ENCODE data around the gene COQ10A. TPM values are rescaled to one million over a fixed set of nuclear protein-coding genes. Genes with fewer than 3 reads are reported as not detected.

The COQ10A gene
- 13.8 and 14.4 TPM in 2 replicates for total RNA-seq (2014; rRNA removed; shearing (Covaris generic))

GRCh38 chr12:56266693-56267442 is at the start of gene COQ10A:
Gene COQ10A (plus strand): TSS chr12:56266942. CDS start chr12:56267119, 177 bp downstream.
- Histone ChIP-seq H3K36me3 (peaks cover 22% of the 10 kb centered on the region), H3K4me1 (peaks cover 3% of the 10 kb centered on the region; the same call in 1 of the 2 replicates), H3K9me3 (replicated peaks) (no peaks in the 10 kb centered on the region), H3K27me3 (no peaks in the 10 kb centered on the region), H3K4me3 (peak within 1 kb of the TSS; percentile 68), H3K27ac (peak within 1 kb of the TSS; percentile 42; the same call in 1 of the 2 replicates)
- peak; percentile 85 to 89 for DNase-seq

GRCh38 chr12:56219840-56220239 is 46.9 kb upstream of the COQ10A start:
- H3K4me3 ChIP-seq: no peak overlapping the region
- H3K4me1 ChIP-seq: no peaks in the 10 kb centered on the region
- no peaks in the 10 kb centered on the region for H3K27me3 ChIP-seq
- no peaks in the 10 kb centered on the region for H3K9me3 ChIP-seq (replicated peaks)
- H3K27ac ChIP-seq: no peak overlapping the region
- peaks cover 3% of the 10 kb centered on the region; the same call in 1 of the 2 replicates for H3K36me3 ChIP-seq
- DNase-seq: no peak

GRCh38 chr12:56220611-56221231 is 46.0 kb upstream of the COQ10A start:
- Histone ChIP-seq H3K27ac (peak overlapping the region; percentile 53), H3K36me3 (no peaks in the 10 kb centered on the region), H3K27me3 (no peaks in the 10 kb centered on the region), H3K4me1 (no peaks in the 10 kb centered on the region), H3K9me3 (replicated peaks) (no peaks in the 10 kb centered on the region), H3K4me3 (peak overlapping the region; percentile 66)
- peak in 1 of 2 experiments; percentile 22 for DNase-seq

- Histone ChIP-seq H3K36me3 (no peaks in the 10 kb centered on the region), H3K27ac (peak overlapping the region; percentile 53), H3K4me1 (no peaks in the 10 kb centered on the region), H3K9me3 (replicated peaks) (no peaks in the 10 kb centered on the region), H3K4me3 (peak overlapping the region; percentile 66), H3K27me3 (no peaks in the 10 kb centered on the region)
- DNase-seq: peak; percentile 62 to 67
Observed at GRCh38 chr12:56221232-56221756, 45.4 kb upstream of the COQ10A start.

GRCh38 chr12:56221757-56222530 is 44.8 kb upstream of the COQ10A start, which contains the start of gene RNF41:
Gene RNF41 (minus strand): TSS chr12:56221922. CDS start chr12:56214047, 7,875 bp downstream.
- peak; percentile 97 to 98 for DNase-seq
- H3K4me1 ChIP-seq: no peaks in the 10 kb centered on the region
- no peaks in the 10 kb centered on the region for H3K27me3 ChIP-seq
- H3K36me3 ChIP-seq: no peaks in the 10 kb centered on the region
- no peaks in the 10 kb centered on the region for H3K9me3 ChIP-seq (replicated peaks)
- H3K27ac ChIP-seq: peak within 1 kb of the TSS; percentile 53
- peak within 1 kb of the TSS; percentile 66 for H3K4me3 ChIP-seq

- Histone ChIP-seq H3K36me3 (no peaks in the 10 kb centered on the region), H3K4me3 (peak overlapping the region; percentile 66), H3K9me3 (replicated peaks) (no peaks in the 10 kb centered on the region), H3K4me1 (no peaks in the 10 kb centered on the region), H3K27ac (peak overlapping the region; percentile 53), H3K27me3 (no peaks in the 10 kb centered on the region)
- DNase-seq: no peak
Observed at GRCh38 chr12:56222531-56222895, 44.2 kb upstream of the COQ10A start.

GRCh38 chr12:56223571-56224101 is 43.1 kb upstream of the COQ10A start:
- Histone ChIP-seq H3K27me3 (no peaks in the 10 kb centered on the region), H3K36me3 (no peaks in the 10 kb centered on the region), H3K27ac (no peak overlapping the region), H3K4me1 (no peaks in the 10 kb centered on the region), H3K9me3 (replicated peaks) (no peaks in the 10 kb centered on the region), H3K4me3 (peak overlapping the region; percentile 57)
- no peak for DNase-seq

- H3K27ac ChIP-seq: no peak within 1 kb of the TSS
Observed at GRCh38 chr12:56224102-56224701, 42.5 kb upstream of the COQ10A start, which contains the start of gene NABP2. Gene NABP2 (plus strand): TSS chr12:56224342. CDS start chr12:56224857, 515 bp downstream.

GRCh38 chr12:56224954-56225353 is 41.8 kb upstream of the COQ10A start:
- no peaks in the 10 kb centered on the region for H3K27me3 ChIP-seq
- H3K27ac ChIP-seq: no peak overlapping the region
- no peak for DNase-seq
- H3K36me3 ChIP-seq: no peaks in the 10 kb centered on the region
- peak overlapping the region; percentile 57 for H3K4me3 ChIP-seq
- H3K9me3 ChIP-seq (replicated peaks): no peaks in the 10 kb centered on the region
- no peaks in the 10 kb centered on the region for H3K4me1 ChIP-seq

More at GRCh38 chr12:56224102-56224701, 42.5 kb upstream of the COQ10A start, which contains the start of gene NABP2:
- DNase-seq: peak; percentile 97 to 98
- Histone ChIP-seq H3K27me3 (no peaks in the 10 kb centered on the region), H3K4me1 (no peaks in the 10 kb centered on the region), H3K4me3 (peak within 1 kb of the TSS; percentile 57), H3K36me3 (no peaks in the 10 kb centered on the region), H3K9me3 (replicated peaks) (no peaks in the 10 kb centered on the region)

- Histone ChIP-seq H3K27ac (no peak overlapping the region), H3K4me3 (no peak overlapping the region)
- DNase-seq: no peak
Observed at GRCh38 chr12:56229082-56229481, 37.7 kb upstream of the COQ10A start.

GRCh38 chr12:56229916-56230431 is 36.8 kb upstream of the COQ10A start, which contains the start of gene SLC39A5:
Gene SLC39A5 (plus strand): TSS chr12:56230051. CDS start chr12:56231275, 1,224 bp downstream.
- no peaks in the 10 kb centered on the region for H3K4me1 ChIP-seq
- DNase-seq: no peak
- no peaks in the 10 kb centered on the region for H3K9me3 ChIP-seq (replicated peaks)
- no peak within 1 kb of the TSS for H3K27ac ChIP-seq
- no peak within 1 kb of the TSS for H3K4me3 ChIP-seq
- no peaks in the 10 kb centered on the region for H3K36me3 ChIP-seq
- H3K27me3 ChIP-seq: no peaks in the 10 kb centered on the region

More at GRCh38 chr12:56229082-56229481, 37.7 kb upstream of the COQ10A start:
- H3K4me1 ChIP-seq: no peaks in the 10 kb centered on the region
- no peaks in the 10 kb centered on the region for H3K36me3 ChIP-seq
- no peaks in the 10 kb centered on the region for H3K9me3 ChIP-seq (replicated peaks)
- H3K27me3 ChIP-seq: no peaks in the 10 kb centered on the region

- H3K27me3 ChIP-seq: no peaks in the 10 kb centered on the region
- H3K9me3 ChIP-seq (replicated peaks): no peaks in the 10 kb centered on the region
- H3K4me3 ChIP-seq: no peak overlapping the region
- no peak for DNase-seq
- no peak overlapping the region for H3K27ac ChIP-seq
- H3K36me3 ChIP-seq: no peaks in the 10 kb centered on the region
- no peaks in the 10 kb centered on the region for H3K4me1 ChIP-seq
Observed at GRCh38 chr12:56230432-56231183, 36.1 kb upstream of the COQ10A start.

GRCh38 chr12:56231184-56231582 is 35.6 kb upstream of the COQ10A start:
- no peak overlapping the region for H3K27ac ChIP-seq
- H3K9me3 ChIP-seq (replicated peaks): no peaks in the 10 kb centered on the region
- H3K4me1 ChIP-seq: no peaks in the 10 kb centered on the region
- no peak overlapping the region for H3K4me3 ChIP-seq
- DNase-seq: no peak
- no peaks in the 10 kb centered on the region for H3K36me3 ChIP-seq
- no peaks in the 10 kb centered on the region for H3K27me3 ChIP-seq
